HL-60/S4 (cell line): ENCODE data around the gene DDAH1.

ENCODE experiments used
- in situ Hi-C: fragments of 300-500 bp; cut with MboI; formaldehyde crosslinking; loops from 2 replicates; pipeline ENCODE4 v1.14.3; 2022; ENCODE audit warnings: low sequenced_read_pairs

The DDAH1 gene

DNA sequence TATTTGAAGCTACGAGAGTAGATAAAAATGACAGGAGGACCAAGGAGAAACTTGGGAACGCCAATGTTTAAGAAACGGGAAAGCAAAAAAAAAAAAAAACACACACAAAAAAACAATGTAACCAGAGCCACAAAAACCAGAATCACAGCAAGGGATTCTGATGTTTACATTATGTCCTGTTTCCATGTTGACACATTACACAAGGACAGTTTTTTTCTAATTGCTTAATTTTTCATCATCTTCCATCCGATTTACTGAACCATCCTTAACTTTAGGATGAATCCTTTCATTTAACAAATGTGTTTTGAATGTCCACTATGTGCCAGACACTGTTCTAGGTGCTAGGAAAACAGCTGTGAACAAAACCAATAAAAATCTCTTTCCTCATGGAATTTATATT lies 187.2 kb downstream of the DDAH1 start:
- in situ Hi-C loops = no loop called here

DNA sequence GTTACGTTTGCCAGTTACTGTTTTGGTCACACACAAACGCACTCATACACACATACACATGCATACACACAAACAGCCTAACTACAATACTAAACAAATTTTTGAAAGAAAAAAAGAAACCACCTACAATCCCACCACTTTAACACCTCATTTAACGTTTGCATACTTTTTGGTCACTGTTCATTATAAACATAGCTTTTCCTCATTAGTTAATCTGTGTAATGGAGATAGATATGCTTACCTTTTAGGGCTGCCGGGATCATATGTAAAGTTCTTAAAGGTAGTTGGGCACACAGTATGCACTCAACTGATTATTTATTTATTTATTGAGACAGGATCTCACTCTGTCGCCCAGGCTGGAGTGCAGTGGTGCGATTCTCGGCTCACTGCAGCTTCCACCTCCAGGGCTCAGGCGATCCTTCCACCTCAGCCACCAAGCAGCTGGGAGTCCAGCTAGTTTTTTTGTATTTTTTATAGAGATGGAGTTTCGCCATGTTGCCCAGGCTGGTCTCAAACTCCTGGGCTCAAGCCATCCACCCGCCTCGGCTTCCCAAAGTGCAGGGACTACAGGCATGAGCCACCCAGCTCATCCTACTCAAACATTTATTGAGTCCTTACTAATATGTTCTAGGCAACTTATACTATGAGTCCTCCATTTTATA lies 187.8 kb downstream of the DDAH1 start:
- in situ Hi-C loops = no loop called here

DNA sequence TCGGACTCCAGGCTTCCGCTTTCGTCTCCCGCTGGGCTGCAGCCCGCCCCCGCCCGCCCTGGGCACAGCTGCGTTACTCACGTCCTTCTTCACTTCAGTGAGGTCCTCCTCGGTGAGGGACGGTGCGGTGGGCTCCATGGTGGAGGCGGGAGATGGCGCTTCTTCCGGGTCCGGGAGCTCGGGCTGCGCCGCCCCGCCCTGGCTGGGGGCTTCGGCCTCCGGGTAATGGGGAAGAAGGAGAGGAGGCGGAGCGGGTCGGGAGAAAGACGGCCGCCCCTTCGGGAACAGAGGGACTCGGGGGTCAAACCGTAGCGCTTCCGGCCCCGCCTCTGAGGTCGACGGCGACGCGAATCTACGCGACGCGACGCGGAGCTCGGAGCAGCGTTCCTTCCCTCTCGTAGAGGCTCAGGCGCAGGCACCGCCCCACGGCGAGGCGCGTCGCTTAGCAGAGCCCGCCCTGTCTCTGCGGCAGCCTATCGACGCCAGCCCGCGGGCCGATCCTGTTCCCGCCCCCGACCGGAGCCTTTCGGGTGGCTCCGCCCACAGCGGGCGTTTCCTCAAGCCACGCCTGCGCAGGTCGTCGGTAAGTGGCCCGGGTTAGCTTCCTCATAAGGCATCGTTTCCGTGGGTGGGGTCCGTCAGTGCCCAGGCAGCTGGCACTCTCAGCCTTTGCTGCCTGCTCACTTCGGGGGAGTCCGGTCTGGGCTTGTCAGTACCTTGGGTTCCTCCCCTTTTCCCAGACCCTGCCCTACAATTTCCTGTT lies 188.6 kb downstream of the DDAH1 start, which contains the start of gene BCL10:
Gene BCL10 (minus strand): TSS at position 418 of the 763 bp plus-strand sequence. CDS start 280 bp downstream, at position 138.
- in situ Hi-C loops = no loop called here

DNA sequence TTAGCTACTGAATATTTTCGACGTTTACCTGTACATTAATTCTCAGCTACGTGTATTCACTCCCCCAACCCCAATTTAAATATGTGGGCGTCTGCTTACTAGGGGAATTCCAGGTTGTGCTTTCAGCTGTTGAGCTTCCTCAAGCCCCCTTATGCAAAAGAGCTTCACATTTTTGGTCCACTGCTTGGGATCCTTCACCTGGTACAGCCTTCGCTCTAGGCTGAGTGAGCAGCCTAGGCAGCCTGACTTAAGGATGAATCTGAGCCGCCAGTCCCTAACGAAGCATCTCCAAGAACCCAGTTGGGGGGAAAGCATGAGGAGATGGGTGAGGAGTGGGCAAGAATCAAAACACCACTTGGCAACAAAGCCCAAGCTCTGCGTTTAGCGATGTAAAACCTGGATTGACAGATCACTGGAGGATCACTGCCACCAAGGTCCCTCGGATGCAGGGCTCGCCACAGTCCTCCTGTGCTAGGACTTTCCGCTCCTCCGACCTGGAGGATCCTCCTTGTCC lies 189.2 kb downstream of the DDAH1 start:
- in situ Hi-C loops = no loop called here

DNA sequence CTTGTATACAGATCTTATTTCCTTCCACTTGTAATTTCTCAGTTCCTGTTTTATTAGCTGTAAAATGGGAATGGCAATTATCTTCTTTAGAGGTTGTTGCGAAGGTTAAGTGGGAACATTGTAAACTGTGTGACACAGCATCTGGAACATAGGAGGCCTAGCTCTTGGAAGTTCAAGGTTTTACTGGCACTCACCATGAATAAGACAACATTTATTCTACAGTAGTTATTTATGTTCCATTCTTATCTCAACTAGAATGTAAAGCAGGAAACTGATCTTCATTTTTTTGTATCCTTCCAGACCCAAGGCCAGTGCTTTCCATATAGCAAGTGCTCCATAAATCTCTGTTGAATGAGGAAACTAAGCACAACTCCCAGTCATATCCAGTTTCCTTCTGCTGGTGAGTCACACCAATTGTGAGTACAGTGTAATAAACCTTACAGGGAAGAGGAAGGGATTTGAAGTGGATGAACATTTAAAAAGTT lies 189.9 kb downstream of the DDAH1 start:
- in situ Hi-C loops = no loop called here

DNA sequence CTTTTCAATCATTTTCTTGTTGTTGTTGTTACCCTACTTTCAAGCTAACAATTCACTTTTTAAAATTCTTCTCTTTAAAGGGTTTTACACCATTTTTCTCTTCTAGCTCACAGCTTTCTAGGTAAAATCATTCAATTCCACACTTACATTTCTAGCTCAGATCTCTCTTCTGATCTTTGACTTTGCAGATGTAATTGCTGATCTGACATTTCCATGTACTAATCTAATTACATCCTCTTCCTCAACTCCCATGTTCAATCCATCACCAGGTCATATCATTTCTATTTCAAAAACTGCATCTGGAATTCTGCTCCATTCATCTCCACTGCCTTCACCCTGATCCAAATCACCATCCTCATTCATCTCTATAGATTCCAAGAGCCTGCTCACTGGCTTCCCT lies 191.6 kb downstream of the DDAH1 start:
- in situ Hi-C loops = no loop called here

DNA sequence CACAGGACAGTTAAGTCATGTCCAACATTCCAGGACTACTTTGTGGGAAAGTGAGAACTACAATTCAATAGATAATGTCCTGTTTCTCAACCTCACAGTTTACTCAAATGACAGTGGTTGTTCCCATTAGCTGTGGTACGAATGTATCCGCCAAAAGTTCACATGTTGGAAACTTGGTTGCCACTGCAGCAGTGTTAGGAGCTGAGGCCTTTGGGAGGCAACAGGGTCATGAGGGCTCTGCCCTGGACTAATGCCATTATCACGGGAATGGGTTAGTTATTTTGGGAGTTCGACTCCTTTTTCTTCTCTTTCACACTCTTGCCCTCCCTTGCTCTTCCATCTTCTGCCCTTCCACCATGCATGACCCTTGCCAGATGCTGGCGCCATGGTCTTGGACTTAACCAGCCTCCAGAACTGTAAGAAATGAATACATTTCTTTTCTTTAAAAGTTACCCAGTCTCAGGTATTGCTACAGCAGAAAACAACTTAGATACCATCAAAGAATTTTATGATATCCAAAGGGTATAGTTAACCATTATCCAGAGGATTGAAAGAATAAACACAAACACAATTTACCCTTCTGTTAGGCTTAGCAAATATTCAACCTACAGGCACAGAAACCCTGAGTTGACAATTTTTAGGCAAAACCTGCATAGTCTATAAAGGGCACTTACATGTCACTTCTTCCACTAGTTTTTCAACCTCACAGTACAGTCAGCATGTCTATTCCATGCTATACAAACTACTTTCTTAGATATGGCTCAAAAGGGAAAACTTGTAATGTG lies 196.0 kb downstream of the DDAH1 start:
- in situ Hi-C loops = no loop called here
